Measurements from ENCODE around the gene GSAP. TPM values are rescaled to one million over a fixed set of nuclear protein-coding genes. Genes with fewer than 3 reads are reported as not detected.
A peak's percentile ranks its signal among the peaks of the same experiment; 100 is the strongest.
"Not testable (repeated sequence)": the region's sequence is repeated elsewhere in the genome, so short reads cannot be mapped to it uniquely, and the experiment has no call there.

The GSAP gene
- total RNA-seq, 1 donor from 2014 or later = 4.4 TPM

DNA sequence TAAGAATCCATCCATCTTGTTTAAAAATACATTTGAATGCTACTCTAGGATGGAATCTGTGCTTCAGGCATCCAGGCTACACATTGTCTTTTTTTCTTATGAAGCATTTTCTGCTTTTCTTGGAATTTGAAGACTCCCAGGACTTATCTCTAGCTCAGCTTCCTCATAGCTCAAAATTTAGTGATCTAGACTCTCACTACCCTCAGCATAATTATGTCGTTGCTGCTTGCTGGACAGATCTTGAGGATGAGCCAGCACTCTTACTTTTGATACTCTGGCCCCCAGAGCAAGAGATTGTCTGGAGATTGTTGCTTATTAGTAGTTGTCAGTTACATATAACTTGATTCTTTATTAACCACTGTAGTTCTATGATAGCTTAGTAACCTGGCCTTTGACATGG, 133.3 kb downstream of the GSAP start:
- no peak for DNase-seq

GRCh38 chr7:77281780-77282478, 134.2 kb downstream of the GSAP start:
- peak; percentile 56 for DNase-seq

DNA sequence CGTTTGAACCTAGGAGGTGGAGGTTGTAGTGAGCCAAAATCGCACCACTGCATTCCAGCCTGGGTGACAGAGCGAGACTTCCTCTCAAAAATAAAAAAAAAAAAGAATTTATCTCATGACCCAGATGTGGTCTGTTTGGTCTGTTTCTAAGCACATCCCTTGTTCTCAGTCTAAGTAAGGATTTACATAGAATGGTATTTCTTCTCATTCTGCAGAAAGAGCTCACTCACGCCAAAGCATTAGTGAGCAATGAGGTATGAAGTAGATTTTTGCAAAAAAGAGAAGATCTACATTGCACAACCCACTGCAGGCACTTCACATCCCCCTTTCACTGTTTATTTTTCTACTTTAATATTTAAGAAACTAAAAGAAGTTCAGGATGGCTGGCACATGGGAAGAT, 140.0 kb downstream of the GSAP start:
- no peak for DNase-seq

GRCh38 chr7:77275663-77276062, 140.5 kb downstream of the GSAP start:
- not testable (repeated sequence) for DNase-seq

GRCh38 chr7:77271766-77272165, 144.4 kb downstream of the GSAP start:
- DNase-seq = no peak

DNA sequence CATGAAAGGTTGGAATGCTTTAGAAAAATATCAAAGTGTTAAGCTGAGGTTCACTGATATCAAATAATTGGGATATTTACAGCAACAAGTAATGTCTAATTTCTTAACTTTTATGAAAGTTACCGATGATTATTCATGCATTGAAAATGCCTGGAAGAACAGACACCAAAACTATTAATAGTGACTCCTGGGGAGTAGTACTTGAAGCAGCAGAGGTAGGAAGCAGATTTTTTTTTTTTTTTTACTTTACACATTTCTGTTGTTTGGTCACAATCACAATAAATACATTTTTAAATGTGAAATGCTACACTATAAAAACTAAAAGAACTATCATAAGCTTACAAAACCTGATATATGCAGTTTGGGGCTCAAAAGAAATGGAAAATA, 146.1 kb downstream of the GSAP start:
- DNase-seq = no peak

DNA sequence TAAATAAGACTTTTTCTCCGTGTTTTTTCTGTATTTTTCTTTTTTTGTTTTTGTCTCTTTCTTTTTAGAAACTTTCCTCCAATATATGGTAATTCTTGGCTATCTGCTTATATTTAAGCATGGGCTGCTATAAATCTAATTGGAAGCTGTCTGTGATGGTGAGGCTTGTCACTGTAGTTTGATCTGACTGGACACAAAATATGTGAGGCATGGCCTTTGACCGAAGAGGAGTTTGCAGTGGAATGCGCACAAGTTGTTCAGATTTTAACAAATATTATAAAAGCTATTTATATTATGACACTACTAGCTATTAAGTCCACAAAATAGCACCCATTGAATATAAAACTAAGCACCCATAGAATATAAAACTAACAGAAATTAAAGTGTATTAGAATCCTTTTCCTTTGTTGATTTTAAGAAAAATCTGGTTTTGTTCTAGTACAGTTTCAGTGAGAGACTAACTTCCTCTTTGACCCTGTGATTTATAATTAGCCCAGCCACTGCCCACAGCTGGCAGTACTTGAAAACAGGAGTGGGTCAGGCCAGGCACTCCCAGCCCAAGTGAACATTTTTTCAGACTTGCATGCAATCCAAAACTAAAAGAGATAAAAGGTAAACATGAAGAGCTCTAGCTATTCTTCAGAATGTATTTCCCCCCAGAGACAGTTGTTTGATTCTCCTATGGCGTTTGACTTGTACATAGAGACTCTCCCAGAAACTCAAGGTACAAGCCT, 146.6 kb downstream of the GSAP start:
- no peak for DNase-seq

GRCh38 chr7:77266291-77266794, 149.8 kb downstream of the GSAP start:
- DNase-seq = no peak

GRCh38 chr7:77265666-77266065, 150.5 kb downstream of the GSAP start:
- no peak for DNase-seq

DNA sequence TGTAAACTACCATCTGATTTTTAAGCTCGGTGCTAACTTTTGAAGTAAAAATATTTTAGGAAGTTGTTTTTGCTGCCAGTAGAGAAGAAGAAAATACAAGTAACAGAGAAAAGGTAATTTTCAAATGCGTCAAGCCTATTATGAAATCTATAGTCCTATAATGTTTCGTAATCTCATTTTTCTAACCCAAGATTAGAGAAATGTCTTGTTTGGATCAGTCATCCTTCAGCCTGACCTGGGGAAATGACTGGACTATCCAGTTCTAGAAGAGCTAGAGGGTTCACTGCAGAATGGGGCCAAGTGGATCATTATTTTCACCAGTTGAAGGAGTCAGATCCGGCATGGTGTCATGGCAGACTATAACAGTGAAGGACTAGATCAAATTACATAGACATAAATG, 153.8 kb downstream of the GSAP start:
- DNase-seq = no peak

Other genes with a start within 250 kb of the GSAP start
- gene FGL2, start 216.5 kb downstream of the GSAP start, total RNA-seq = 110 TPM
- 78.8 TPM for gene PTPN12, start 120.9 kb upstream of the GSAP start, total RNA-seq